NCI-H1436 treated with DMSO at 0.1 percent for 48 hours (cell line): ENCODE results near the gene MIEN1.
"Not testable (repeated sequence)": the region's sequence is repeated elsewhere in the genome, so short reads cannot be mapped to it uniquely, and the experiment has no call there.

ENCODE experiments used
- DNase-seq: peaks from one replicate; lab custom pipeline; 2025; lab: John Stamatoyannopoulos, UW

The MIEN1 gene

GRCh38 chr17:39730095-39730921, at the start of gene MIEN1:
MIEN1 (minus strand) TSS chr17:39730532; CDS start chr17:39730495, 37 bp downstream.
- peak; percentile 11 for DNase-seq

- DNase-seq: no peak
Measured at GRCh38 chr17:39777534-39778365, 47.4 kb upstream of the MIEN1 start.

DNA sequence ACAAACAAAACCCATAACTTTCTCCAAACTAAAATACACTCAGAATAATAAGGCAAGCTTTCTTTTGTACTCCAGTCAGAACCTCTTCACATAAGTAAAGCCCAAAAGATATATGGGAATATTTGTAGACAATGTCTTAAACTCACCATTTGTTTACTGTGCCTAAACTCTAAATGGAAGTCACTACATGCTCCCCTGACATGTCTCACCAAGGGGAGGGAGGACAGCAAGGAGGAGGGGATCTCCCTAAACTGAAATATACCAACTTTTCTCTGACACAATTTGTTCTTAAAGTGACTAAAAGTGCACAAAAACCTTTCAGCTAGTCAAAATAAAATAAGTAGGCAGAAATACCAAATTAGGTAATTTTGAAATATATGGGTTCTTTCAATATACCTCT, 45.9 kb upstream of the MIEN1 start:
- DNase-seq: no peak

DNA sequence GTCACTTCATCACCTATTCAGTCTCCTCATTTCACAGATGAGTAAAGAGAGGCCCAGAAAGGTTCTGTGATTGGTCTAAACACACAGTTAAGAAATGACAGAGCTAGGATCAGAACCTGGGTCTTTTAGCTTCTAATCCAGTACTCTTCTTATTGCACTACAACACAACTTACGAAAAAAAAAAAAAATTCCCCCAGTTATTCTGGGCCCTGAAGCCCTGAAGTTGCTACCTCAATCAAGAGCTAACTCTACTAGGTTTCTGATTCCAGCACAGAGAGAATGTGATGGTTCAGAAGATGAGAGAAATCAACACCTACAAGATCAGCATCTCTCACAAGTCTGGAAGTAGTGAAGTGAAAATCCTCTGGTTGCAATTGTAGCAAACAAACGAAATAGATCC, 44.7 kb upstream of the MIEN1 start:
- no peak for DNase-seq

GRCh38 chr17:39774047-39774446, 43.7 kb upstream of the MIEN1 start:
- DNase-seq: no peak

DNA sequence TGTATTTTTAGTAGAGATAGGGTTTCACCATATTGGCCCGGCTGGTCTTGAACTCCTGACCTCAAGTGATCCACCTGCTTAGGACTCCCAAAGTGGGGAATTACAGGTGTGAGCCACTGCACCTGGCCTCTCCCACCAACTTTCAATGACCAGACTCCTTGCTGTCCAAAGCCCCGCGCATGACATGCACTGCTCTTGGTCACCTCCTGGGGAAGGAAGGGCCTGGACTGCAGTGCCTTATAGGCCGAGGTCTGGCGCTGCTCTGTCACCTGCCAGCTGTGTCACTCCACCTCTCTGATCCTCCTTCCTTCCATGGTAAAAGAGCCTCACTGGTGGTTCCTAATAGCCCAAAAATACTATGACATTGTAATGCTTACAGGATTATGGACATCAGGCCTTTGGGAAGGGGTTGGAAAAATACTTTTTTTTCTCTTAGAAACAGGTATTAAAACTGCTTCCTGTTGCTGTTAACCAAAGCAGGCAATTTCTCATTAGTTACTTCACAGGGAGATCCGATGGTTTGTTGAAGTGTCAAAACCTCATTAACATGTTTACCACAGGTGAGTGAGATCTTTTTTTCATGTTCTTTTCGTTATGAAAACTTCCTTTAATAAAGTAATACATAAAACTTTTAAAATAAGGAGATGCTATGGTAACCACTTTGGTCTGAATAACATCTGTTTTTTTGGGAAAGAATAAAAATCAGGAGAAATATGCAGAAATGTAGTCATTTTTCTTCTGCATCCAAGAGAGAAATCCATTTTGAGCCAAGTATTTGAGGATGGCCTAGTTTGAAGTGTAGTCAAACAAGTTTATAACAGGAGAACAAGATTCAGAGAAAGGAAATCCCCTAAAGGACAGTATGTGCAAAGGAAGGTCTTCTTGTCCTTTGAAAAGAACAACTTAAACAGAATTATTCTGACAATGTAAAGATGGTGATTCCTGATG, 42.9 kb upstream of the MIEN1 start:
- DNase-seq: no peak

GRCh38 chr17:39772415-39772814, 42.1 kb upstream of the MIEN1 start:
- DNase-seq: no peak

GRCh38 chr17:39769974-39770587, 39.7 kb upstream of the MIEN1 start:
- DNase-seq: peak; percentile 79

DNA sequence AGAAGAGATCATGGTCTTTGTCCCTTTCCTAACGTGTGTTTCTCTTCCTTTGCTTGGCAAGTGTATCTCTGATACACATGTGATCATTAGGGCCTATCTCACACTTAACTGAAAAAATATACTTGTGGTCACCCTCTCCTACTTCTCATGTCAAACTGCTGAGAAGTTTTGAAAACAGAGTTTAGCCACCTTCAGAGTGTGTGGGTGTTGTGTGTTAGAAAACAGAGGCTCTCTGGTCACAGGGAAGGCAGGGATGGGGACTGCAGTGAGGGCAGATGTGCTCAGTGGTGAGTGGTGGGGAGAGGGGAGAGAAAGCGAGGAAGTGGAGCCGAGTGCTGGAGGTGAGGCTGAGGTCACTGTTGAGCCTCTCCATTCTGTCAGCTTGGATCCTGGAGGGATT, 36.8 kb upstream of the MIEN1 start:
- no peak for DNase-seq

DNA sequence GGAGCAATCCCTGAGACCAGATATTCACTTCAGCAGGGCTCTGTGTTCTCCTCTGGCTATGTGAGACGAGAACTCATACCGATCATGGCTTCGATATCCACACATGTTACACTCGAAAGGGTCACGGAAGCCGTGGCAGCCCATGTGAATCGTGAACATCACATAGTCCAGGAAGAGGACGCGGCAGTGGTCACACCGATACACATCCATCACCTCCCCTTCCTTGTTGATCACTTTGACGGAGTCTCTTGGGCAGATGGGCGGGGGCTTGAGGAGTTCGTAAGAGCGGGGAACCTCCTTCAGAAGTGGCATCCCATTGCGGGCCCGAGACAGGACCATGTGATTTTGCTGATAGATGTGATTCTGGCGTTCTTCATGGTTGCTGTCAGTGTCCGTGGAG, 35.4 kb upstream of the MIEN1 start:
- DNase-seq: no peak

- DNase-seq: no peak
Measured at GRCh38 chr17:39765175-39765574, 34.8 kb upstream of the MIEN1 start.

GRCh38 chr17:39764171-39764570, 33.8 kb upstream of the MIEN1 start:
- DNase-seq: not testable (repeated sequence)

GRCh38 chr17:39763051-39763820, 32.9 kb upstream of the MIEN1 start:
- no peak for DNase-seq

DNA sequence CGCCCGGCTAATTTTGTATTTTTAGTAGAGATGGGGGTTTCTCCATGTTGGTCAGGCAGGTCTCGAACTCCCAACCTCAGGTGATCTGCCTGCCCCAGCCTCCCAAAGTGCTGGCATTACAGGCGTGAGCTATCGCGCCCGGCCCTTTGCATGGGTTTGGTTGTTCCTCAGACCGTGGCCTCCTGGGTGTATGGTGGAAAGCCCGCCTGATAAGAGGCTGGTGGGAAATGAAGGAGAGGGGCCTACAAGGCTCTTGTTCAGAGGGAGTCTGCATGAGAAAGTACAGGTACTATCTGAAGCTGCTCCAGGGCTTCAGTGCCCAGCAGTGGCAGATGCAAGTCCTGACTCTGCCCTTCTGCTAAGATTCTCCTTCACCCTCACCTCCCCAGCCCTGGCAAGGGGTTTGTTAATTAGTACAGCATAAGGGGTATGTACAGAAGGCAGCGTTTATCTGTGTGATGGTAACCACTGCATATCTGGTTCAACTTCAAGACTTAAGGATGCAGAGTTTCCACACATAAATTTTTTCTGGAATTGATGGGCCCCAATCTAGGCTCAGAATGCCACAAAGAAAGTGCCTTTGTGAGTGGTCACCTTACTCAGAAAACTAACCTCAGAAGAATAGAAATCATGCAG, 31.6 kb upstream of the MIEN1 start:
- DNase-seq: no peak

- DNase-seq: no peak
Measured at GRCh38 chr17:39759204-39759603, 28.9 kb upstream of the MIEN1 start.

GRCh38 chr17:39757931-39758873, 27.9 kb upstream of the MIEN1 start:
- DNase-seq: no peak

GRCh38 chr17:39757176-39757662, 26.9 kb upstream of the MIEN1 start:
- DNase-seq: no peak

- no peak for DNase-seq
Measured at GRCh38 chr17:39756380-39757079, 26.2 kb upstream of the MIEN1 start.
